Activated CD4-positive, alpha-beta T cell treated with anti-CD3 and anti-CD28 coated beads, Interleukin-2, amount 50 U/mL, for 16 hours (primary cell): ENCODE measurements around the gene SPATA19.

ENCODE experiments used
- DNase-seq: peaks from one replicate; pipeline ENCODE4 v3.0.0-alpha.2; 2020

Gene SPATA19

DNA sequence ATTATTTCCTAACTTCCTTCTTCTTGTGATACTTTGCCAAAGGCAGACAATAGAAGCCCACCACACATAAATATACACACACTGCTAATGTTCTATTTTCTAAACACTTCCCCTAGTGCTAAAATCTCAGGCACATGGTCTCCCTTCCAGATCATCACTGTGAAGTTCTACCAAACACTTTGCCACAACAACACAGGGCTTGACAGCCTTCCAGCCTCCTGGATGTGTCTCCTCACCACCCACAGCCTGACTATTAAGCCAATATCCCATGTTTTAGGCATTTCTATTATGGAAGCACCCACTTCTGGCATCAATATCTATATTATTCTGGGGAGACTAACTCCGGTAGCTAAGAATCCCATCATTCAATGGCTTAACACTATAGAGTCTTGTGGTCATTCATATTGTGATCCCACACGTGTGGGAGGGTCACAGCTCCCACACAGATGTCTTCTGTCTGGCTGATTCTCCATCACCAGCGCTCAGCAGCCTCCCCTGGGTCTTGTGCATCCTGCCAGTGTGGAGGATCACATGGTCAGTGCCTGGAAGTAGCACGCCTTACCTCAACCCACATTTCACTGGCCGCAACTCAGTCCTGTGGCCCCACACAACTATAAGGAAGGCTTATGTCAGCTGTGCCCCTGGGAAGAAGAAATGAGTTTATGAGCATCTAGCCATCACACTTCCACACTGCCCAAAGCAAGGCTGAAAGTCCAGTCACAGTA lies 29.0 kb downstream of the SPATA19 start:
- no peak for DNase-seq

DNA sequence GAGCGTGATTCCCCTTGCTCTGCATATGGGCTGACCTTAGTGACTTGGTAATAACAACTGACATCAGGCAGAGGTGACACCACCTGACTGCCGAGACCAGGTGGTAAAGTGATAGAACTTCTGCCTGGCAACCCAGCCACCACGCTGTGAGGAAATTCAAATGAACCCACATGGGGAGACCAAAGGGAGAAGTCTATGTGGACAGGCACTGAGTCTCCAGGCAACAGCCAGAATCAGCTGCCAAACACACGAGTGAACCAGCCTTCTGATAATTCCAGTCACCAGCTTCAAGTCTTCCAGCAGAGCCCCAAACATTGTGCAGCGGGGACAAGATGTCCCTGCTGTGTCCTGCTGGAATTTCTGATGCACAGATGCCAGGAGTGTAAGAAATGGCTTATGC lies 29.7 kb downstream of the SPATA19 start:
- DNase-seq, result no peak

DNA sequence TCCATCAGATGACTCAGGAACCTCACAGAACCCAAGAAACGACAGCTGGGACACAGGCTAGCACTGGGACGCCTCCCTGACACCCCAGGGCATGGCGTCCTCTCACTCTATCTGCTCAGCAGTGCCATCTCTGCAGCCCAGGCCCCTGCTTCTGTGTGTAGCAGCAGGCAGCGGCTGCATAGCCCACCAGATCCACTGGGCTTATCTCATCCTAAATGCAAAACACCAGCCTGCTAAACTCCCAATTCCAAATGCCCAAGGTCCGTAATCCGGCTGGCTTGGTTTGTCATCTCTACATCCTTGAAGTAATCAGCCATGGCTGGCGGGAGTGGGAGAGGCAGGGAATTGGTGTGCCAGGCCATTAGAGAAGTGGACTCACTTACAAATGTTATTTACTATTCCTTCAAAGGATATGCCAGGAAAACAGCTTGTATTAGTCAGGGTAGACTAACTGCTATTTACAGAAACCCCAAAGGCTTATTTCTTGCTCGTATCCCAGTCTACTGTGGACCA lies 30.7 kb downstream of the SPATA19 start:
- no peak for DNase-seq

- DNase-seq, result no peak
These were observed 33.2 kb downstream of the SPATA19 start for GRCh38 chr11:133811850-133812685.

- DNase-seq, result no peak
These were observed 34.5 kb downstream of the SPATA19 start for GRCh38 chr11:133810766-133811165.

DNA sequence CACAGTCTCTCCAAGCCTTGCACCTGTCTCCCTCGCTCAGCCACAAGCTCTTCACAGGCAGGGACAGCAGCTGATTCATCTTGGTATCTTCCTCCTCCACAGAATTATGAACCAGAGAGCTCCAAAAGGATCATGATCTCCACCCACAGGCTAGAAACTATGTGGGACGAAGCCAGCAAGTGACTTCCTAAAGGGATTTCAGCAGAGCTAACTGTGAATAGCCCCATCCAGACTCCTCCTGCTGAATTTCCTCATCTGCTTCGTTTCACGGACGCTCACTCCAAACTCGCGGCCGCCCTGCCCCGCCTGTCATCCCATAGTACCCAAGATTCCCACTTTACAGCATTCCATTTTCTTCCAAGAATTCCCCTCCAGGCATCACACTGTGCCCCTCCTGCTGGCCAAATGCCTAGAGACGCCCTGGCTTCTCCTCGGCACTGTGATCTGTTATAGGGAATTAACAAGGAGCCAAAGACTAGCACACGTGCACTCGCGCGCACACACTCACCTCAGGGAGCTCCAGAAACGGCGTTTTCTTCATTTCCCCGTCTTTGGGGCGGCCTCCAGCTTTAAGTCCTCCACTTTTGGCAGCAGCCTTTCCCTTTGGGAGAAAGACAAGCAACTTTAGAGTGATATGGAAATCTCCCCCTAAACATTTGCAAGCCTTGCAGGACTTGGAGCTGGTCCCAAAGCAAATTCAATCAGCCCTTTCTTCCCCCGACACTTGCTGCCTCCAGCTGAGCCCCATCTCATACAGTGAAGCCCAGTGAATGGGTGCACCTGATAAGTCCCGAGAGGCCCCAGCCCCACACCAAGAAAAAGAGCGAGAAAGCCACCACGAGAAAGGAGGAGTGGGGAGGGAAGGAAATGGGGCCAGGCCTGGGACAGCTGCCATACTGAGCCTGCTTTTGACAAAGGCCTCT lies 35.5 kb downstream of the SPATA19 start:
- no peak for DNase-seq

DNA sequence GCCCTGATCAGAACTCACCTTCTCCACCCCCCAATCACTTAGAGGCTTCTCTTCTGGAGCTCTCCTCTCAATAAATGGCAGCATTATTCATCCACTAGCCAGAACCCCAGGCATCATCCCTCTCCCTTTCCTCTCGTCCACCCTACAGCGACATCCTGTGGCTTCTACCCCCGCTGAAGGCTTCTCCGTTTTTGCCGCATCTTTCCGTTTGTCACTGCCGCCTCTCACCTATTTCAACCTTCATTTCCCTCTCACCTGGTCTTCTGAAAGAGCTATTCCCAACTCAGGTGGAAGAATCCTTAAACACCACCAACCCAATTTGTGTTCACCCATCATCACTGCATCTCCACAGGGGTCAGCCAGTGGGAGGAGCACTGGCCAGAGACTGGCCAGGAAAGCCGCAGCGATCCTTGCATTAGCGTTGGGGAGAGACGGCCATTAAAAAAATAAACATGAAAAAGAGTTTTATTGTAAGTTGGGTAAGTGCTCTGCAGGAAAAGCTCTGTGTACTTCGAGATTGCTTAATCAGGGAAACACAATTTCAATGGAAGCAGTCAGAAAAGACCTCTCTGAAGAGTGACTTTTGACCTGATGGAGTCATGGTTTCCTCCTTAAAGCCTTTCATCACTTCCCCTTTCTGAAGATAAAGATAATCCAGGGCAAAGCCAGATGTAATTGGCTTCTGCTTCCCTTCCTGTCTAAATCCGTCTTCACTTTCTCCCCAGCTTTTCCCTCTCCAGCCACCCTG lies 36.7 kb downstream of the SPATA19 start:
- no peak for DNase-seq

GRCh38 chr11:133803026-133803425 lies 42.3 kb downstream of the SPATA19 start:
- no peak for DNase-seq

GRCh38 chr11:133801356-133801755 lies 44.0 kb downstream of the SPATA19 start:
- no peak for DNase-seq

DNA sequence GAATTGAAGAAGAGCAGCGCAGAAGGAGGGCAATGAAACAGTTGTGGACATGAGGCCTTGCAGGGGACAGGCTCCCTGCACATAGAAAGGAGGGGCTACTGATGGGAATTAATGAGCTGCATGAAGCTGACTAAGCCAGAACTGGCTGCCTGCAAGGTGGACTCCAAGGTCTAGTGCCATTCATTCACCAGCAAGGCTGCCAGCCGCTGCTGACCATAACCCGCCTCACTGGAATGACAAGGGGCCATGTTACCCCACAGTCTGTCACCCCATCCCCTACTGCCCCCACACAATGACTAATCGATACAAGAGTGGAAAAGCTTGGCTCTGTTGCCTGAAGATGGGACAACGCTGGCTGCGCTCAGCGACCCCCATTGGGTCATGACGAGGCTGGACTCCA lies 44.6 kb downstream of the SPATA19 start:
- no peak for DNase-seq

DNA sequence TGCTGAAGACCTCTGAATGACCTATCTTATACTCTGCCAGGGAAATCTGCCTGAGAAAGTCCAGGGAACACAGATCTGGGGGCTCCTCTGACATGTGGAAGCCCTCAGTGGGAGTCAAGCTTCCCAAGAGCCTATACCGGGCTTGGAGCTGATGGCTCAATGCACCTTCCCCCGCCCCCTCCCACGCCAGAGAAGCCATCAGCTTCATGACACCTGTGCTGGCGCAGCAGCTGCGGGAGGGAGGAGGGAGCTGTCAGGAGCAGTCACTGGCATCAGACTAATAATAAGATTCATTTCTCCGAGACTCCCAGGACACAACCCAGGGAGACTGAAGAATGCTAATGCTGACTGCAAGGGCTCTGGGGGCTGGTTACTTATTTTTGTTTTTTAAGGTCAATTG lies 47.8 kb downstream of the SPATA19 start:
- no peak for DNase-seq

GRCh38 chr11:133796043-133796795 lies 49.1 kb downstream of the SPATA19 start:
- no peak for DNase-seq

DNA sequence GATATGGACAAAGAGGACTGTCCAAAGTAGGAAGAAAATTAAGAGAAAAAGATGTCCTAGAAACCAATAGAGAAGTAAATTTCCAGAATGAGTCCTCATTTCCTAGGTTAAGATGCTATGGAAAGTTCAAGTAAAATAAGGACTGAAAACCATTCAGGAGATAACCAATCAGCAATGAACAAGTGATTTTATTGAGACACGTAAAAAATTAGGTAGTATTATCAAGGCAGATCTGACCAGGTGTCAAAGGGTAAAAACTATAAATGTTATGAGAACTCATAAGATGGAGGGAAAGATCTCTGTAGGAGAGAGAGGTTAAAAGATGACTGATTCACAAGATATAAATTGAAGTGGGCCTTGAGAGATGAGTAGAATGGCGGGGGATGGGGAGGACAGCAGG lies 50.2 kb downstream of the SPATA19 start:
- DNase-seq, result no peak

GRCh38 chr11:133794205-133794604 lies 51.1 kb downstream of the SPATA19 start:
- DNase-seq, result no peak

- no peak for DNase-seq
These were observed 51.9 kb downstream of the SPATA19 start for GRCh38 chr11:133793271-133794035.

DNA sequence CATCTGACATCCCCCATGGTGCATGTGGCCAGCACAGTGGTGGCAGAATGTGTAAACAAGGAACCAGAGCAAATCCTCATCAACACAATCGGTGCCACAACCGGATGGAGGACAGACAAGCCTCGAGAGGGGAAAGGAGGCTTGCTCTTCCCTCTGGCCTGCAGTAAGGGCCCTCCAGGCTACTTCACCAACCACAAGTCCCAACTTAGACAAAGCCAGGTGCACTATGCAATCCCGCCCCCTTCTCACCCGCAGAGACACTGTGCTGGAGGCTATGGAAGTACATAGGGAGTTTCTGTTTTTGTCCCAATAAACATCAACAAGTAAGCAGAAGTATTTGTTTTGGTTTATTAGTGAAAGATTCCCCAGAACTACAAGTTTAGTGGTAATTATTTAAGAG lies 54.3 kb downstream of the SPATA19 start:
- no peak for DNase-seq
